EH (cell line): ENCODE measurements around the gene MRGPRX1.
"Not testable (repeated sequence)": the region's sequence is repeated elsewhere in the genome, so short reads cannot be mapped to it uniquely, and the experiment has no call there.

ENCODE experiments used
- DNase-seq: peaks from one replicate; pipeline ENCODE4 v3.0.0-alpha.2; 2015; ENCODE audit warnings: low read depth

Gene MRGPRX1

DNA sequence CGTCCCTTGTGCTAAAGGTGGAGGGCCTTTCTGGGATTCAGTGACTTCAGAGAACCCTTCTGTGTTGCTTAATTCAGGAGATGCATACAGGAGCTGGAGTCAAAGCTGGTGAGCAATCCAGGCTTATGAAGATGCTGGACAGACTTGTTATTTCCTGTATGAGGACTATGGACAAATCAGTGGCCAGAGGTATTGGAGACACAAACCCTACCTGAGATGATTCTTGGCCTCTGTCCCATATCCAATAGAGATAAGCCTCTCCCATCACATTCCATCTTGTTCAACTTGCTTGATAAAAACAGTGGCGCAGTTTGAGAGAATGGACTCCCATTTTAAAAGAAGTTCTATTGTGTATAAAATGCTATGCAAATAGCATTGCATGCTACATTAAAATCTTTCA, at the start of gene MRGPRX1:
MRGPRX1 (minus strand) TSS at position 101 of the 400 bp plus-strand sequence. CDS start 4,630 bp downstream, outside the sequence.
- DNase-seq = no peak

DNA sequence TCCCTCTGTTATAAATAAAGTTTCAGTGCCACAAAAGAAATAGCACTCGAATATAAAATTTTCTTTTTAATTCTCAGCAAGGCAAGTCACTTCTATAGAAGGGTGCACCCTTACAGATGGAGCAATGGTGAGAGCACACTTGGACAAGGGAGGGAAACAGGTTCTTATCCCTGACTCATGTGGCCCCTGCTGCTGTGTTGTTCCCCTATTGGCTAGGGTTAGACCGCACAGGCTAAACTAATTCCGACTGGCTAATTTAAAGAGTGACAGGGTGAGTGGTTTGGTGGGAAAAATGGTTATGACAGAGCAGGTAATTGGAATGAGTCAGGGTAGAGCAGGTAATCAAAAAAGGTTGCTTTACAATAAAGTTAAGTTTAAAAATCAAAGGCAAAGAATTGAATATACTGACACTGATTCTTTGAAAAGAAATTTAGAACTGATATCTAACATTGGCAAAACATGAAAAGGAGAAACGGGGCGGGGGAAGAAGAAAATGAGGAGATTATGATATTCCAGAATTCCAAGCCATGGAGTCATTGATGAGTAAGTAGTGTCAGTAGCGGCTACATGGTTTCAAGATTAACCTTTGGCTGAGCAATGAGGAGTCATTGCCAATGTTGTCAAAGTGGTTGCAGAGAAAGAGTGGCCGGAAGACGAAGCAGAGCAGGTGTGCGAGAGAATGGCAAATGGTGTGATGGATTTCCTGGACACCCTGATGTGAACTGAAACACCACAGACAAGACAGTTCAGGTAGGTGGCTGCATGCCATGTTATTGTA, 48.4 kb upstream of the MRGPRX1 start:
- DNase-seq = peak; percentile 34

DNA sequence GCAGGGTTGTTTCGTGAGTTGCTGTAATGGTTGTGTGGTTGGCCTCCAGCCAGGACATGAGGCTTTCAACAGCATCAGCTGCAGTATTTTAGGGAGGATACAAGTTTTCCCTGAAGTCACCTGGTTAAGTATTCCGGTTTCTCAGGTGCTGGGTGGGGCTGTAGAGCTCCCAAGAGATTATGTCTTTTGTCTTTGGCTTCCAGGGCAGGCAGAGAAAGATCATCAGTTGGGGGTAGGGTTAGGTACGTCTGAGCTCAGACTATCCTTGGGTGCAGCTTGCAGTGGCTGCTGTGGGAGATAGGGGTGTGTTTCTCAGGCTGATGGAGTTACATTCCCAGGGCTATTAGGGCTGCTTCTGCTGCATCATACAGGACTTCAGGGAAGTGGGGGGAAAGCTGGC, 47.5 kb upstream of the MRGPRX1 start:
- no peak for DNase-seq

DNA sequence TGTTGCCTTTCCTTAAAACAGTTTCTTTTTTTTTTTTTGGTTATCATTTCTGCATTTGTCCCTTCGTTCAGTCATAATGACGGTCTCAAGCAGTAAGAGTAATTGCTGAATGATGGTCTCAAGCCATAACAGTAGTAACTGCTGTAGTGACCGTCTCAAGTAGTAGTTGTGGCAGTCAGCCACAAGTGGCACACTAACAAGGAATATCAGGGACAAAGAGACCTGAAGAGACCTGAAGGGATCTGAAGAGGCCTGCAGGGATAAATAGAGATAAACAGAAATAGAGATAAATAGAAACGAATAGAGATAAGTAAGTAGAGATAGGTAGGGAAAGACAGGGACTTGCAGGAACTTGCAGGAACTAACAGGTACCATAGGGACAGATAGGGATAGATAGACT, 42.7 kb upstream of the MRGPRX1 start:
- DNase-seq = no peak

DNA sequence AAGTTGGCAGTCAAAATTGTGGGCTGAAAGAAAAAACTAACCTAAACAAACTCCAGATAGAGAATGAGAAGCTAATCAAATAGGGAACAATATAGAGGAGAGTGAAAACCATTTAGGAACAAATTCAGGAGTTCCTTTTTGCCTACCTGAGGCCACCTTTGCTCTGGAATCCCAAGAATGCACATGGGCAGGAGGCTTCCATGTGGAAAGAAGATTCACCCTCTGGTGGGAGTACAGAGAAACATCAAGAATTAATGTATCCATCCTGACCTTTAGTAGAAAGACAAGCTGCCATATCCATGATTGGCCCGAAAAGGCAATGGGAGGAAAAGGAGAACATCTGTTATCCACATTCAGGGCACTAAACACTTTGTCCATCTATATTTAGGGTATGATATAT, 35.0 kb upstream of the MRGPRX1 start:
- no peak for DNase-seq

DNA sequence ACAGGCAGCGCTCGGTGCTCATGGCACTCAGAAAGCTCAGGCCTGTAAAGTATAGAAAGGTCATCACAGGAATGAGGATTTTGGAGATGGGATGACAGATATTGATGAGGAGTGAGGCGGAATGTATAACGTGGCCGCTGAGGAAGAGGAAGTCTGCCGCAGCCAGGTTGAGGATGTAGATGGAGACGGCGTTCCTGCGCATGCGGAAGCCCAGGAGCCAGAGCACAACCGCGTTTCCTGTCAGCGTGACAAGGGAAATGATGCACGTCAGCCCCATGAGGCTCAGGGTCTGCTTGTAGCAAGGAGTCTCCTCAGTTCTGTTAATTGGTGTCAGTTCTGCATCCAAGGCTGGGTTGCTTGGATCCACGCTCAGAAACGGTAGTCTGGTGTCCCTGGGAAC, 33.1 kb upstream of the MRGPRX1 start:
- no peak for DNase-seq

DNA sequence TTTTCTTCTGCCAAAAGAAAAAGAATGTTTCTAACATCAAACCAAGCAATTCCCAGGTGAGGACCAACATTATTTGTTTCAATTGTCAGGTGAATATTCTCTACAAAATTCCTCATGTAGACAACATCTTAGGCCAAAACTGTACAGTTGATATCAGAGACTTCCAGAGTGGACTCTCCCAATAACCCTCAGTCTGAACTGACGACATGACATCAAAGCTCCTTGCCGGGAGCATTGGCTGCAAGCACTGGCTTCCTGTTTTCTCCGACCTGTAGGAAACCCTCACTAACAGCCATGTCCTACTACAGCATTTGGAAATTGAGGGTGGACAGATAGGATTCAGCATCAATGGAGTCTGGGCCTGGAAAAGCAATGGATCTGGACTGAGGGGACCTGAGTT, 30.5 kb upstream of the MRGPRX1 start:
- no peak for DNase-seq

DNA sequence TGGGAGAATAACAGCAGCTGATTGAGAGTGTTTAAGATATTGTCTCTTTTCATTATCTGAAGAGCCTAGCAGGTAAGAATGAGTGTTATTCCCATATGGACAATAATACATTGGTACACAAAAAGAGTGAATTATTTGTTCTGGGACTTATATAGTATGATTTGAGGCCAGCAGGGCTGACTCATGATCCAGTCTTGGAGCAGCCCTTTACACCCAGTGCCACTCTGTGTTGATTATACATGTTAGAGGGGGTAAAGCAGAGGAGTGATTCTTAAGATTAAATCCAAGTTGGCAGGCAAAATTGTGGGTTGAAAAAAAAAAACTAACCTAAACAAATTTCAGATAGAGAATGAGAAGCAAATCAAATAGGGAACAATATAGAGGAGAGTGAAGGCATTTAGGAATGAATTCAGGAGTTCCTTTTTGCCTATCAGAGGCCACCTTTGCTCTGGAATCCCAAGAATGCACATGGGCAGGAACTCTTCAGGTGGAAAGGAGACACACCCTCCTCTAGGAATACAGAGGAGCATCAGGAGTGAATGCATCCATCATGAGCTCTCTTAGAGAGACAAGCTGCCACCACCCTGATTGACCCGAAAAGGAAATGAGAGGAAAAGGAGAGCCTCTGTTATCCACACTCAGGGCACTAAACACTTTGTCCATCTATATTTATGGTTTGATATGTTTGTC, 19.2 kb upstream of the MRGPRX1 start:
- no peak for DNase-seq

DNA sequence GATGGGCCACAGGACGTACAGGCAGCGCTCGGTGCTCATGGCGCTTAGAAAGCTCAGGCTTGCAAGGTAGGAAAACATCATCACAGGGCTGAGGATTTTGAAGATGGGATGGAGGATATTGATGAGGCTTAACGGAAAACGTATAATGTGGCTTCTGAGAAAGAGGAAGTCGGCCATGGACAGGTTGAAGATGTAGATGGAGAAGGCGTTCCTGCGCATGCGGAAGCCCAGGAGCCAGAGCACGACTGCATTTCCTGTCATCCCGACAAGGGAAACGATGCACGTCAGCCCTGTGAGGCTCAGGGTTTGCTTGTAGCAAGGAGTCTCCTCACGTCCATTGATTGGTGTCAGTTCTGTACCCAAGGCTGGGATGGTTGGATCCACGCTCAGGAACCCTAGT, 17.4 kb upstream of the MRGPRX1 start:
- DNase-seq = no peak

DNA sequence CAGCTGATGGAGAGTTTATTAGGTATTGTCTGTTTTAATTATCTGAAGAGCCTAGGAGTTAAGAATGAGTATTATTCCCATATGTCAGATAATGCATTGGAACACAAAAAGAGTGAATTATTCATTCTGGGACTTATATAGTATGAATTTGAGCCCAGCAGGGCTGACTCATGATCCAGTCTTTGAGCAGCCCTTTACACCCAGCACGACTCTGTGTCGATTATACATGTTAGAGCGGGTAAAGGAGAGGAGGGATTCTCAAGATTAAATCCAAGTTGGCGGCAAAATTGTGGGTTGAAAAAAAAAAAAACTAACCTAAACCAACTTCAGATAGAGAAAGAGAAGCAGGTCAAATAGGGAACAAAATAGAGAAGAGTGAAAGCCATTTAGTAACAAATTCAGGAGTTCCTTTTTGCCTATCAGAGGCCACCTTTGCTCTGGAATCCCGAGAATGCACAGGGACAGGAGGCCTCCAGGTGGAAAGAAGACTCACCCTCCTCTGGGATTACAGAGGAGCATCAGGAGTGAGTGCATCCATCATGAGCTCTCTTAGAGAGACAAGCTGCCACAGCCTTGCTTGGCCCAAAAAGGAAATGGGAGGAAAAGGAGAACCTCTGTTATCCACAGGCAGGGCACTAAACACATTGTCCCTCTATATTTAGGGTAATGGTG, 3.1 kb downstream of the MRGPRX1 start:
- DNase-seq = no peak

DNA sequence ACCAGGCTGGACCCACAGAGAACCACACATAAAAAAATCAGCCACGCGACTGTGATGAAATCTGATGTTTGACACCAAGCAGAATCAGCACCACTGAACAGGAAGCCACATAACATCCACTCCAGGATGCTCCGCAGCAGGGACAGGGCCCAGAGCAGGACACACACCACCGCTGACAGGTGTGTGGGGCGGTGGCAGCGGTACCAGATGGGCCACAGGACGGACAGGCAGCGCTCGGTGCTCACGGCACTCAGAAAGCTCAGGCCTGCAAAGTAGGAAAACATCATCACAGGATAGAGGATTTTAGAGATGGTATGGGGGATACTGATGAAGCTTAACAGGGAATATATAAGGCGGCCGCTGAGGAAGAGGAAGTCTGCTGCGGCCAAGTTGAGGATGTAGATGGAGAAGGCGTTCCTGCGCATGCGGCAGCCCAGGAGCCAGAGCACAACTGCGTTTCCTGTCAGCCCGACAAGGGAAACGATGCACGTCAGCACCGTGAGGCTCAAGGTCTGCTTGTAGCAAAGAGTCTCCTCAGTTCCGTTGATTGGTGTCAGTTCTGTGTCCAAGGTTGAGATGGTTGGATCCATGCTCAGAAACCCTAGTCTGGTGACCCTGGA, 4.9 kb downstream of the MRGPRX1 start:
- no peak for DNase-seq

DNA sequence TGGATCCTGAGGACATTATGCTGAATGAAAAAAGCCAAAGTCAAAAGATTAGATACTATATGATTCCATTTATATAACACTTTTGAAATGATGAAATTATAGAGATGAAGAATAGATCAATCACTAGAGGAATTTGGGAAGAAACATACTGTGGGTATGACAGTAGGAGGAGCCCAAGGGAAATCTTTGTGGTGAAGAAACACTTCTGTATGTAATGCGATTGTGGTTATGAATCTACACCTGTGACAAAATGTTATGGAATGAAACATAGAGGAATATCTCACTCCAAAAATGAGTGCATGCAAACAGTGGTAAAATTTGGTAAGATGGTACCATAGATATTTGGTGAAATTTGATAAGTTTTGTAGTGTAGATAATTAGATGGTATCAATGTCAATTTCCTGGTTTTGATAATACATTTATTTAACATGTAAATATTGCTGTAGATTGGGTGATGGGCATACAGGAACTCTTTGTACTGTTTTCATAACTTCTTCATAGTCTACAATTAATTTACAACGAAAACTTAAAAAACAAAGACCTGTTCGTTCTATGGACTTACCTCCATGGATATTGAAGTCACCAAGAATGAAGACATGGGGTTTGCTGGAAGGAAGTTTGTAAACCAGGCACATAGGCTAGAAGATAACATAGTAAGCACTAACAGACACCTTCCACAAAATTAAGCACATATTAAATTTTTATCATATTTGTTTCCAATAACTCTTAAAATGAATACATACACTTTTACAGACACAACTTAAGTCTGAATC, 11.5 kb downstream of the MRGPRX1 start:
- no peak for DNase-seq

DNA sequence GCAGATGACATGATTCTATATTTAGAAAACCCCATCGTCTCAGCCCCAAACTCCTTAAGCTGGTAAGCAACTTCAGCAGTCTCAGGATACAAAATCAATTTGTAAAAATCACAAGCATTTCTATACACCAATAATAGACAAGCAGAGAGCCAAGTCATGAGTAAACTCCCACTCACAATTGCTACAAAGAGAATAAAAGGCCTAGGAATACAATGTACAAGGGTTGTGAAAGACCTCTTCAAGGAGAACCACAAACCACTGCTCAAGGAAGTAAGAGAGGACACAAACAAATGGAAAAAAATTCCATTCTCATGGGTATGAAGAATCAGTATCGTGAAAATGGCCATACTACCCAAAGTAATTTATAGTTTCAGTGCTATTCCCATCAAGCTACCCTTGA, 13.8 kb downstream of the MRGPRX1 start:
- DNase-seq = not testable (repeated sequence)

DNA sequence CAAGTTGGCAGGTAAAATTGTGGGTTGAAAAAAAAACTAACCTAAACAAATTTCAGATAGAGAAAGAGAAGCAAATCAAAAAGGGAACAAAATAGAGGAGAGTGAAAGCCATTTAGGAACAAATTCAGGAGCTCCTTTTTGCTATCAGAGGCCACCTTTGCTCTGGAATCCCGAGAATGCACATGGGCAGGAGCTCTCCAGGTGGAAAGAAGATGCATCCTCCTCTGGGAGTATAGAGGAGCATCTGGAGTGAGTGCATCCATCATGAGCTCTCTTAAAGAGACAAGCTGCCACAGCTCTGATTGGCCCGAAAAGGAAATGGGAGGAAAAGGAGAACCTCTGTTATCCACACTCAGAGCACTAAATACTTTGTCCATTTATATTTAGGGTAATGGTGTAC, 26.3 kb downstream of the MRGPRX1 start:
- DNase-seq = no peak

DNA sequence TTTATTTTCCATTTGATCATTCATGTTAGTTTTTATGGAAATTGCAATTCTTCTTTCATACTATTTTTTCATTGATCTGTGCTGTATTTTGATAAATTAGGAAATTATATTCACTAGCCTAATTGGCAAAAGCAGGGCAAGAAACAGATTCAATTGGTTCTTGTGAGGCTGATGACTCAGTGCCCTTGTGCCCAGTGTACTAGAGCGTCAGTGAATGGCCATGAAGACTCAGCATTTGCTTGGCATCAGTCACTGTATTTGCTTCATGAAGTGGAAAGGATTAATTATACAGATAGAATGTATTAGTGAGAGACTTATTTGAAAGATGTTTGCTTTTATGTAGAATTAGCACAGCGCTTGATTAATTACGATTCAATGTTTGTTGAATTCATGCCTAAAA, 31.8 kb downstream of the MRGPRX1 start:
- DNase-seq = no peak

DNA sequence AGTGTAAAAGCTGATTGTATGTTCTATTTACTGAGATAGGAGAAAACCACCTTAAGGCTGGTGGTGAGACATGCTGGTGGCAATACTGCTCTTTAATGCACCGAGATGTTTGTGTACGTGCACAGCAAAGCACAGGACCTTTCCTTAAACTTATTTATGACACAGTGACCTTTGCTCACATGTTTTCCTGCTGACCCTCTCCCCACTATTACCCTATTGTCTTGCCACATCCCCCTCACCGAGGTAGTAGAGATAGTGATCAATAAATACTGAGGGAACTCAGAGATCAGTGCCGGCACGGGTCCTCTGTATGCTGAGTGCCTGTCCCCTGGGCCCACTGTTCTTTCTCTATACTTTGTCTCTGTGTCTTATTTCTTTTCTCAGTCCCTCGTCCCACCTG, 38.6 kb downstream of the MRGPRX1 start:
- not testable (repeated sequence) for DNase-seq

DNA sequence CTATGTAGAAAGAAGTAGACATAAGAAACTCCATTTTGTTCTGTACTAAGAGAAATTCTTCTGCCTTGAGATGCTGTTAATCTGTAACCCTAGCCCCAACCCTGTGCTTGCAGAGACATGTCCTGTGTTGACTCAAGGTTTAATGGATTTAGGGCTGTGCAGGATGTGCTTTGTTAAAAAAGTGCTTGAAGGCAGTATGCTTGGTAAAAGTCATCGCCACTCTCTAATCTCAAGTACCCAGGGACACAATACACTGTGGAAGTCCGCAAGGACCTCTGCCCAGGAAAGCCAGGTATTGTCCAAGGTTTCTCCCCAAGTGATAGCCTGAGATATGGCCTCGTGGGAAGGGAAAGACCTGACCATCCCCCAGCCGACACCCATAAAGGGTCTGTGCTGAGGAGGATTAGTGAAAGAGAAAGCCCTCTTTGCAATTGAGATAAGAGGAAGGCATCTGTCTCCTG, 39.0 kb downstream of the MRGPRX1 start:
- not testable (repeated sequence) for DNase-seq

DNA sequence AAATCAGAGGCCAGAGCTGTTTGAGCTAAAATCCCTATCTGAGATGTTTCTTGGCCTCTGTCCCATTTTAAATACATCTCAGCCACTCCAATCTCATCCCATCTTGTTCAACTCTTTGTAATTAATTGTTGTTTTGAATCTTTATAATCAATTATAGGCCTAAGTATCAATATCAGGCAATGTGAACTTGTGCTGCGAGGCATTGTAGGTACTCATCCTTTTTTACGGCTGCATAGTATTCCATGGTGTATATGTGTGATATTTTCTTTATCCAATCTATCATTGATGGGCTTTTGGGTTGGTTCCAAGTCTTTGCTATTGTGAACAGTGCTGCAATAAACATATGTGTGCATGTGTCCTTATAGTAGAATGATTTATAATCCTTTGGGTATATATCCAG, 47.5 kb downstream of the MRGPRX1 start:
- not testable (repeated sequence) for DNase-seq

DNA sequence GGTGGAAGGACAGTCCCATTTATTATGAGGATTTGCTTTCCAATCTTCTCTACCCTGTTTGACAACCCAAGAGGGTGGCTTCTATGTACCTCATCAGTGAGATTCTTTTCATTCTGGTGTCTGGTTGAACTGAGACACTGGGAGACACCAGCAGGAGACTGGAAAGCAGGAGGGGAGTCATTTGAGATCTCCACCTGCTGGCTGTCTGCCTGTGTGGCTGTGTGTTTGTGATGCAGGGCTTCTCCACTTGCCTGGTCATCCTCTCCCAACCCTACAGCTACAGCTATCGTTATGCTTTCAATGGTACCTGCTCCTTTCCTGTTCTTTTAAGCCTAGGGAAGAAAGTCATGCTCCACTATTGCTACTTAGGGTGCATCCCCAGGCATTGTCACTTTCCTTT, 48.6 kb downstream of the MRGPRX1 start:
- no peak for DNase-seq
